Fibroblast of mammary gland (primary cell): Measurements from ENCODE around the gene TTC22.

Experiments used
- DNase-seq: peaks from one replicate; pipeline ENCODE4 v3.0.0-alpha.2; 2010; ENCODE audit warnings: low read depth
- H3K4me3 ChIP-seq: 2 replicates; pipeline ENCODE4 v1.5.1; 2011; ENCODE audit warnings: low read depth, mild to moderate bottlenecking, low read length, moderate library complexity; ENCODE audit not compliant: control insufficient read depth
- CTCF ChIP-seq: conservative IDR thresholded peaks from 2 replicates; pipeline ENCODE4 v1.5.1; 2011; ENCODE audit warnings: low read depth, low read length, inconsistent platforms; ENCODE audit not compliant: control insufficient read depth, insufficient read depth

The TTC22 gene

GRCh38 chr1:54846716-54847284 lies 45.7 kb upstream of the TTC22 start:
- no peak overlapping the region for H3K4me3 ChIP-seq
- no peak for TF ChIP-seq CTCF
- no peak for DNase-seq

- no peak for TF ChIP-seq CTCF
- DNase-seq: no peak
Measured at GRCh38 chr1:54846301-54846700, 45.2 kb upstream of the TTC22 start.

GRCh38 chr1:54845772-54846171 lies 44.6 kb upstream of the TTC22 start:
- no peak overlapping the region for H3K4me3 ChIP-seq
- no peak for TF ChIP-seq CTCF
- DNase-seq: no peak

More at GRCh38 chr1:54846301-54846700, 45.2 kb upstream of the TTC22 start:
- H3K4me3 ChIP-seq: no peak overlapping the region

- H3K4me3 ChIP-seq: no peak overlapping the region
- TF ChIP-seq CTCF: no peak
- DNase-seq: no peak
Measured at GRCh38 chr1:54844564-54844963, 43.4 kb upstream of the TTC22 start.

DNA sequence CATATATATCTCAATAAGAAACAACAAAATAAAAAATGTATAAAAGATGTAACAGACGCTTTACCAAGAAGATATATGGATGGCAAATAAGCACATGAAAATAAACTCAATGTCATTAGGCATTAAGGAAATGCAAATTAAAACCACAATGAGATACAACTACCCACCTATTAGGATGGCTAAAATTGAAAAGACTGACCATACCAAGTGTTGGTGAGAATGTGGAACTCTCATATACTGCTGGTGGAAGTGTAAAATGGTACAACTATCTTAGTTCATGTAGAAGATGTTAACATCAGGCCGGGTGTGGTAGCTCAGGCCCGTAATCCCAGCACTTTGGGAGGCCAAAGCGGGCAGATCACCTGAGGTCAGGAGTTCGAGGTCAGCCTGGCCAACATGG lies 42.3 kb upstream of the TTC22 start:
- DNase-seq: no peak
- no peak for TF ChIP-seq CTCF
- H3K4me3 ChIP-seq: no peak overlapping the region

DNA sequence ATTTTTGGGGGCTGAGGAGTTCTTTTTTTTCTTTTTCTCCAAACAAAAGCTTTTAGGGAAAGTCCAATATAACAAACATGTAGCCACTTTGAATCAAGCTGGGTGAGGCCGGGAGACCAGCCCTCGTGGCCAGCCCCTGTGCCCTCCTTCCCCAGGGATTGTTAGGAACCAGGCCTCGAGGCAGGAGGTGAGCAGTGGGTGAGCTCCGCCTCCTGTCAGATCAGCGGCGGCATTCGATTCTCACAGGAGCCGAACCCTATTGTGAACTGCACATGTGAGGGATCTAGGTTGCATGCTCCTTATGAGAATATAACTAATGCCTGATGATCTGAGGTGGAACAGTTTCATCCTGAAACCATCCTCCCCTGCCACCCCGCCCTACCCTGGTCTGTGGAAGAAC lies 41.8 kb upstream of the TTC22 start:
- no peak for TF ChIP-seq CTCF
- no peak for DNase-seq

More for the DNA sequence above, 41.8 kb upstream of the TTC22 start:
- H3K4me3 ChIP-seq: no peak overlapping the region
